ENCODE data around the gene ADAMTS8.

DNA sequence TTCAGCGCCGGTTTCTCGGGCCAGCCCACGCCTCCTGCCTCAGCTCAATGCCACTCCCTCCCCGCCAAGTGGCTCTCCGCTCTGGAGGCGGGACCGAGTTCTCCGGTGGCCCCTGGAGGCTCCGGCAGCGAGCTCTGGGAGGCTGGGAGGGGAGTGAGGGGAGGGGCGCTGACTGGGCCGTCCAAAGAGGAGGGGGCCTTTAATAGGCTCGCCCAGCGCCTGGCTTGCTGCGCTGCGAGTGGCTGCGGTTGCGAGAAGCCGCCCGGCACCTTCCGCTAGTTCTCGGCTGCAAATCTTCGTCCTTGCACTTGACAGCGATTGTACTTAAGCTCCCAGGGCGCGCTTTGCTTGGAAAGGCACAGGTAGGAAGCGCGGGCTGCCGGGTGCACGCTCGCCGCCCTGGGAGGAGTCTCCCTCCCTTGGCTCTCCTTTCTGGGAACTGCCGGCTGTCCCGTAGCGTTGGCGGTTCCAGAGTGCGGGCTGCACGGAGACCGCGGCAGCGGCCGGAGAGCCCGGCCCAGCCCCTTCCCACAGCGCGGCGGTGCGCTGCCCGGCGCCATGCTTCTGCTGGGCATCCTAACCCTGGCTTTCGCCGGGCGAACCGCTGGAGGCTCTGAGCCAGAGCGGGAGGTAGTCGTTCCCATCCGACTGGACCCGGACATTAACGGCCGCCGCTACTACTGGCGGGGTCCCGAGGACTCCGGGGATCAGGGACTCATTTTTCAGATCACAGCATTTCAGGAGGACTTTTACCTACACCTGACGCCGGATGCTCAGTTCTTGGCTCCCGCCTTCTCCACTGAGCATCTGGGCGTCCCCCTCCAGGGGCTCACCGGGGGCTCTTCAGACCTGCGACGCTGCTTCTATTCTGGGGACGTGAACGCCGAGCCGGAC lies 20.3 kb upstream of the ADAMTS8 start, which contains the start of gene ADAMTS15:
- peak; percentile 20 for TF ChIP-seq POLR2AphosphoS5 (IDR thresholded peaks at IDR 0.05)
- peak in 1 of 4 experiments; percentile 4 for TF ChIP-seq CTCF (IDR thresholded peaks at IDR 0.05)
